ENCODE measurements around the gene KLRG1. TPM values are rescaled to one million over a fixed set of nuclear protein-coding genes. Genes with fewer than 3 reads are reported as not detected.
A peak's percentile ranks its signal among the peaks of the same experiment; 100 is the strongest.

KLRG1 gene
- polyA plus RNA-seq, 2 of the 4 experiments (the other 2 are of a cell fraction), result 5.1 to 9.4 TPM

GRCh38 chr12:9030776-9031175, 41.4 kb downstream of the KLRG1 start:
- ChIA-PET POLR2A (no interaction called here), CTCF (interaction anchor here (0.8 to 2.8 kb wide), 4 partner anchors 8 to 155 kb away, joined by 3 to 10 read pairs (median 7); no protein-coding TSS in a partner anchor)
- no peaks in the 10 kb centered on the region for H3K4me1 ChIP-seq
- no peak overlapping the region for H3K4me2 ChIP-seq
- no peak for TF ChIP-seq RCOR1 (IDR thresholded peaks at IDR 0.05; ENCODE audit: low read depth, low read length)
- no peak for TF ChIP-seq BCL3 (IDR thresholded peaks at IDR 0.05)
- TF ChIP-seq RFX5 (IDR thresholded peaks at IDR 0.05), result no peak
- no peak for TF ChIP-seq MAX (IDR thresholded peaks at IDR 0.05)
- no peak for TF ChIP-seq JUNB (IDR thresholded peaks at IDR 0.05)
- TF ChIP-seq POLR2A (IDR thresholded peaks at IDR 0.05; ENCODE audit: low read length), result no peak
- TF ChIP-seq HOXB13 (CRISPR knock-in tag; IDR thresholded peaks at IDR 0.05; ENCODE audit: low read depth), result no peak
- no peak for TF ChIP-seq NR3C1 (IDR thresholded peaks at IDR 0.05)
- TF ChIP-seq REST (IDR thresholded peaks at IDR 0.05), result no peak
- no peak for TF ChIP-seq TFCP2L1 (CRISPR knock-in tag; IDR thresholded peaks at IDR 0.05)
- no peak for TF ChIP-seq ZC3H11A (IDR thresholded peaks at IDR 0.05)
- TF ChIP-seq EP300 (IDR thresholded peaks at IDR 0.05), result no peak
- TF ChIP-seq HOXA7 (CRISPR knock-in tag; IDR thresholded peaks at IDR 0.05), result no peak
- TF ChIP-seq MAZ (IDR thresholded peaks at IDR 0.05; ENCODE audit: borderline replicate concordance, low read depth, low read length), result no peak
- no peak for TF ChIP-seq CEBPB (IDR thresholded peaks at IDR 0.05)
- TF ChIP-seq HEYL (CRISPR knock-in tag; IDR thresholded peaks at IDR 0.05), result no peak
- no peak for TF ChIP-seq NFE2L2 (conservative IDR thresholded peaks at IDR 0.05; ENCODE audit: low read length)
- DNase-seq (ENCODE audit: low read depth in 1 of 2, low spot score in 1 of 2), result no peak
- no peak overlapping the region for H3K4me3 ChIP-seq
- H3K9me3 ChIP-seq, result no peaks in the 10 kb centered on the region
- no peak for ATAC-seq
- WGBS (ENCODE audit: missing lambda C conversion rate), result 38% methylated on average over 2 of the region's 2 CpGs
- FAIRE-seq, result no peak
- no peak overlapping the region for H3K27ac ChIP-seq

- no peak overlapping the region for H3K4me2 ChIP-seq
- no peak for TF ChIP-seq NR3C1 (IDR thresholded peaks at IDR 0.05)
- no peak for TF ChIP-seq RCOR1 (IDR thresholded peaks at IDR 0.05; ENCODE audit: low read depth, low read length)
- H3K4me3 ChIP-seq, result no peak overlapping the region
- WGBS (ENCODE audit: missing lambda C conversion rate), result 41% methylated on average over 5 of the region's 5 CpGs
- ChIA-PET CTCF (interaction anchor here (2.5 to 2.8 kb wide), 2 partner anchors 9 to 17 kb away, joined by 7 to 10 read pairs; no protein-coding TSS in a partner anchor), POLR2A (no interaction called here)
- no peak overlapping the region for H3K27ac ChIP-seq
- DNase-seq (ENCODE audit: low read depth in 1 of 2, low spot score in 1 of 2), result no peak
- no peaks in the 10 kb centered on the region for H3K4me1 ChIP-seq
- no peaks in the 10 kb centered on the region for H3K9me3 ChIP-seq
- no peak for ATAC-seq
- FAIRE-seq, result peak; percentile 63
These were observed 43.0 kb downstream of the KLRG1 start for GRCh38 chr12:9032202-9032964.

- ChIA-PET CTCF (interaction anchor here (1.0 to 2.0 kb wide), 3 partner anchors 352 to 489 kb away, joined by 4 to 5 read pairs (median 5); no protein-coding TSS in a partner anchor), POLR2A (no interaction called here)
- FAIRE-seq, result no peak
- no peak overlapping the region for H3K4me2 ChIP-seq
- H3K9me3 ChIP-seq, result no peaks in the 10 kb centered on the region
- no peak overlapping the region for H3K4me3 ChIP-seq
- no peak for ATAC-seq
- WGBS (ENCODE audit: missing lambda C conversion rate), result 84% methylated on average over 2 of the region's 2 CpGs
- no peak overlapping the region for H3K27ac ChIP-seq
- H3K4me1 ChIP-seq, result no peaks in the 10 kb centered on the region
- no peak for TF ChIP-seq CHD2 (IDR thresholded peaks at IDR 0.05; ENCODE audit: low read length, partially characterized antibody)
- no peak for TF ChIP-seq GATA3 (IDR thresholded peaks at IDR 0.05; ENCODE audit: borderline replicate concordance)
- no peak for TF ChIP-seq FOSL2 (IDR thresholded peaks at IDR 0.05)
- TF ChIP-seq FOSL2 (CRISPR knock-in tag; IDR thresholded peaks at IDR 0.05), result no peak
- TF ChIP-seq MYC (IDR thresholded peaks at IDR 0.05; ENCODE audit: borderline replicate concordance, low read length), result no peak
- no peak for TF ChIP-seq NR3C1 (IDR thresholded peaks at IDR 0.05)
- no peak for TF ChIP-seq POLR2A (IDR thresholded peaks at IDR 0.05; ENCODE audit: low read length)
- TF ChIP-seq NFE2L2 (conservative IDR thresholded peaks at IDR 0.05; ENCODE audit: low read length), result no peak
- TF ChIP-seq NPAS2 (CRISPR knock-in tag; IDR thresholded peaks at IDR 0.05; ENCODE audit: borderline replicate concordance), result no peak
- no peak for TF ChIP-seq HOXA7 (CRISPR knock-in tag; IDR thresholded peaks at IDR 0.05)
- TF ChIP-seq EHF (CRISPR knock-in tag; IDR thresholded peaks at IDR 0.05), result no peak
- TF ChIP-seq CTCF (IDR thresholded peaks at IDR 0.05), result no peak
- no peak for TF ChIP-seq ELK1 (IDR thresholded peaks at IDR 0.05; ENCODE audit: low read depth, low read length)
- DNase-seq (ENCODE audit: low read depth in 1 of 2, low spot score in 1 of 2), result no peak
These were observed 44.0 kb downstream of the KLRG1 start for GRCh38 chr12:9033265-9033887.
